CD4-positive, alpha-beta T cell treated with Interleukin-4 for 4 hours (primary cell): ENCODE results near the gene BID.

Source experiments
- DNase-seq: peaks from one replicate; pipeline ENCODE4 v3.0.0-alpha.2; 2020

The BID gene

GRCh38 chr22:17774206-17774925 is at the start of gene BID:
TSS of gene BID (minus strand) at chr22:17774469. CDS start at chr22:17750116, 24,353 bp downstream.
- DNase-seq, result peak; percentile 28

DNA sequence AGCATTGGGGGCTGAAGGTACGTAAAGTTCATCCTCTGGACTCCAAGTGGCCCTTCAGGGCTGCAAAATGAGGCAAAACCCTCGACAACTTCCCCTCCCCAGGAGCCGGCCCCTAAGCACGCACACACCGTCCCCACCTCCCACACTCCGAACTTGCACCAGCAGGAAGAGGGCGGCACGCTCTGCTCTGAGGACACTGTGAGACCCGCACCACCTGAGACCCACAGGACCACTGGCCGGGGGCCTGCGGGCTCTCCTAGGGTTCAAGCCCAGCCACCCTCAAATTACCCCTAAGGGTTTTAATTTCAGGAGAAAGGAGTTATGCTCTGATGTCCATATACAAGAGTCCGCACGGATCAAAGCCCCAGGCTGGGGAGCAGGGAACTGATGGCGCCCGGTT is 49.7 kb upstream of the BID start:
- no peak for DNase-seq

GRCh38 chr22:17823226-17823625 is 49.0 kb upstream of the BID start:
- no peak for DNase-seq

DNA sequence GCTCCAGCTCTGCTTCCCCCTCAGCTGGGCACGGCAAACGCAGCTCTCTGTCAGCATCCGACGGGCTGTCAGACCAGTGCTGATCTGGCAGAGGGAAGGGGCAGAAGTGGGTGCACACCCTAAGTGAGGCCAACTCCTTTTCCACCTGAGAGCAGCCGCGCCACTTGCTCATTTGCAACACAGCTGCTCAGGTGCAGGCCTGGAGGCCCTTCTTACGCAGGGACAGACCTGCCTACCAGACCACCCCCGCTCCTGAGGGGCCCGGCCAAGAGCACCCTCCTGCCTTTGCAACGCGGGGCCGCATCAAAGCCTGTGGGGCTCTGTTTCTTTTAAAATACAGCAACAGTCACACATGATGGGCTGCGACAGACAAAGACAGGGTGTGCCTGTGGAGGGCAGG is 47.8 kb upstream of the BID start:
- no peak for DNase-seq

DNA sequence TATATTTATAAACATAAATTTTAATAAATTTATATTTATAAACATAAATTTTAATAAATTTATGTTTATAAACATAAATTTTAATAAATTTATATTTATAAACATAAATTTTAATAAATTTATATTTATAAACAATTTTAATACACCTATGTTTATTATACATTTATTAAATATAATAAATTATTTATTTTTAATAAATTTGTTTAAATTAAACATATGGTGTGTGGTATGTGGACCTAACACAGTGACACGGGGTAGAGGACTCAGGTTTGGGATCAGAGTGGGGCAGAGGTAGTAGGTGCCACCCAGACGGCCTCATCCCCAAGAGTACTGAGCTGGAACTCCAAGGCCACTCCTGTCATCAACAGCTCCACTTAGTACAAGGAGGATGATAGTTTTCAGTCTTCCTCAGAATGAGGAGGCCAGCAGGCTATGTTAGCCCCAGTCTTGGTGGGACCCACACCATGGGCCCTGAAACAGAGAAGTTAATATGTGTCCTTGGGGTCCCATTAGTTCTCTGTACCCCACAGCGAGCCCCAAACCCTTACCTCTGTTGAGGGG is 46.7 kb upstream of the BID start:
- DNase-seq, result no peak

DNA sequence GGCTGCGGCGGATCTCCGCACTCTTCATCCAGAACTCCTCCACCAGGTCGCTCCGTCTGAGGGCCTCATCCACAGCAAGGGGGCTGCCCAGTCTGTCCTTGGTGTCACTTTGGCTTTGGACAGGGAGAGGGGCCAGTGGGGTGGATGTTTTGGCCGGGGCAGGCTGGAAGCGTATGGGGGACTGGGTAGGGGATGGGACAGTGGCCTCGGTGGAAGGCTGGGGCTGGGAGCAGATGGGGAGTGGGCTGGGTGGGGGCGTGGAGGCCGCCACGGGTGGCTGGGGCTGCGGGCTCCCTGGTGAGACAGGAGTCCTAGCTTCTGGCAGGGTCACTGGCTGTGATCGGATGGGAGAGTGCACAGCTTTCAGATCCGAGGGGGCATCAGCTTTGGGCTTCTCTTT is 44.4 kb upstream of the BID start:
- no peak for DNase-seq

DNA sequence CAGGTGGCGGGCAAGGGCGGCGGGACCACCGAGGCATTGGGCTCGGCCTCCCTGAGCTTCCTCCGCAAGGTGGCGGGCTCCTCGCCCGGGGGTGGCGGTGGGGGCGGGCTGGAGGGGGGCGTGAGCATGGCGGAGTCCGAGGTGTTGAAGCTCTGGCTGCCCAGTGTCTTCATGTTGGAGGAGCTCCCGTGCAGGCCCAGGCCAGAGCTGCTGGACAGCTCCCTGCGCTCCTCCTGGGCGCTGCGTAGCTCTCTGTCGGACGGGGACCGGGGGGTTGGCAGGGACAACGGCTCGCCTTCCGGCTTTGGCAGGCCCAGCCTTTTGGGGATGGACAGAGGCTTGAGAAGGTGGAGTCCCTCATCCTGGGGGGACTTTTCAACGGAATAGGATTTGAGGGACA is 43.9 kb upstream of the BID start:
- DNase-seq, result no peak

DNA sequence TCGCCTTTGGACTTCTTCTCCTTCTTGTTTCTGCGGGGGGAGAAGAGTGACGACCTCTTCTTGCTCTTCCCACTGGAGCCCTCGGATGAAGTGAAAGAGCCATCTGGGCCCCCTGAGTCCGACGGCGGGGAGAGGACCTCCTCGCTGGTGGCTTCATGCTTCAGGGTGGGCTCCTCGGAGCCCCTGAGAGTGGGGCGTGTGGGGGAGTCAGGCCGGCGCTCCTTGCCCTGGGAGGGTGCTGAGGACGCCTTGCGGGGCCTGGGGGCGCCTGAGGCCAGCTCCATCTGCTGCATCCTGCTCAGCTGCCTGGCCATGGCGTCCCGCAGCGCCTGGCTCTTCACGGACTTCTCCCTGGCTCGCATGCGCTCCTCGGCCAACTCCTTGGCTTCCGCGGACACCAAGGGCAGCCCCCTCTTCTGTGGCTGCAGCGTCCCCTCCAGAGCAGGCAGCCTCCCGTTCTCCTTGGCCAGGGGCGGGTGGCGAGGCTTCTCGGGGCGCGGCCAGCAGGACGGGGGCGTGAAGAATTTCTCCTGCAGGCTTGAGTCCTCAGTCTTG is 43.3 kb upstream of the BID start:
- no peak for DNase-seq

GRCh38 chr22:17817079-17817478 is 42.8 kb upstream of the BID start:
- no peak for DNase-seq

GRCh38 chr22:17816649-17817048 is 42.4 kb upstream of the BID start:
- DNase-seq, result no peak

DNA sequence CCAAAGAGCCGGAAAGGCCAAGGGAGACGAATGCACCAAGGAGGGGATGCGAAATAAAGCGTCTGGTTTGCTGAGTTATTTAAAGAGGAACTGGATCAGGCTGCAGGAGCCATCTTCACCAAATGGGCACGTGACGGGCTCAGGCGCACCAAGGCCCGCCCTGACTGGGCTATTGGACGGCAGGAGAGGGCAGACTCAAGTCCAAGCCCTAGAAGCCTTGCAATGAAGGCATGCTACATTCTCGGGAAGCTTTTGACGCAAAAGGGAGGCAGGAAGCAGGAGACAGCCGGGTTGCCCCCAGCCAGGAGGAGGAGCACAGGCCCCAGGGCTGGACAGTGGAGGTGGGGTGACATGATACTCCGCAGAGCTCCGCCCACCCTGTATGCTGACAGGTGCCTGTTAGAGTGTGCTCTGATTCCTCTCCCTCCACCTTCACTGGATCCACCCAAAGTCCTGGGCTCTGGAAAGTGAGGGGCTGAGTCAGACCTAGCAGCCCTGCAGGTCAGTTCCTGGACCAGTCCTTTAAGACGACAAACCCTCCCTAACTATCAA is 41.5 kb upstream of the BID start:
- no peak for DNase-seq

DNA sequence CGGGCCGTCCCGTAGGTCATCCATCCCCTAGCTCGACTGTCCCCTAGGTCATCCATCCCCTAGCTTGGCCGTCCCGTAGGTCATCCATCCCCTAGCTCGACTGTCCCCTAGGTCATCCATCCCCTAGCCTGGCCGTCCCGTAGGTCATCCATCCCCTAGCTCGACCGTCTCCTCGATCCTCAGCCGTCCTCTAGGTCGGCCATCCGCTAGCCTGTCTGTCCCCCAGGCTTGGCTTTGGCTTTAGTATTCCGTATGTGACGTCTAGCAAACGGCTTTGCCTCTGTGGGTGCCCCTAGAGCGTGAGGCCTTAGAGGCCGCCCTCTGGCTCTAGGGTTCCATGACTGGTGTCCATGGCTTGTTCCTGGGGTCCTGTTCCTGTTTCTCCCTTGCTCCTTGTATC is 40.6 kb upstream of the BID start:
- no peak for DNase-seq

GRCh38 chr22:17814084-17814483 is 39.8 kb upstream of the BID start:
- DNase-seq, result no peak

- DNase-seq, result no peak
Observed at GRCh38 chr22:17811119-17811518, 36.9 kb upstream of the BID start.

DNA sequence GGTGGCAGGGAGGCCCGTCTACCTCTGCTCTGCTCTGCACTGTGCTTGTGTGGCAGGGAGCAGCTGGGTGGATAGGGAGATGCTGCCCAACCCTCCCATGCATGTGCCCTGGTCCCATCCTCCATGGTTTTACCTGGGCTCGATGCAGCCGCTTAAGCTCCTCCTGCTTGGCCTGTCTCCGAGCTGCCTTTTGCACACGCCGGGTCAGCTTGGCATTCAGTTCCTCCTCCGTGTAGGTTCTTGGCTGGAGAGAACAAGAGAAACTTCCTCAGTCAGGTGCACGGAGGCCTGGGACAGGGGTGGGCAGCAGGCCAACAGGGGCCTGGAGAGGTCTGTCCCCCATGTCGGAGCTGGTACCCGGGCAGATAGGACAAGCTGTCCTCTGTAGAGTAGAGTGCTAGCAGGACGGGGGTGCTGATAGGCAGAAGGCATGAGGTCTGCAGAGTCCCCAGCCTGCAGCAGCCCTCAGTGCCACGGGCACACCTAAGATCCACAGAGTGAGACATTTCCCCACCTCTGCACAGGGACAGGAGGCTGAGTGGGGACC is 36.4 kb upstream of the BID start:
- no peak for DNase-seq

DNA sequence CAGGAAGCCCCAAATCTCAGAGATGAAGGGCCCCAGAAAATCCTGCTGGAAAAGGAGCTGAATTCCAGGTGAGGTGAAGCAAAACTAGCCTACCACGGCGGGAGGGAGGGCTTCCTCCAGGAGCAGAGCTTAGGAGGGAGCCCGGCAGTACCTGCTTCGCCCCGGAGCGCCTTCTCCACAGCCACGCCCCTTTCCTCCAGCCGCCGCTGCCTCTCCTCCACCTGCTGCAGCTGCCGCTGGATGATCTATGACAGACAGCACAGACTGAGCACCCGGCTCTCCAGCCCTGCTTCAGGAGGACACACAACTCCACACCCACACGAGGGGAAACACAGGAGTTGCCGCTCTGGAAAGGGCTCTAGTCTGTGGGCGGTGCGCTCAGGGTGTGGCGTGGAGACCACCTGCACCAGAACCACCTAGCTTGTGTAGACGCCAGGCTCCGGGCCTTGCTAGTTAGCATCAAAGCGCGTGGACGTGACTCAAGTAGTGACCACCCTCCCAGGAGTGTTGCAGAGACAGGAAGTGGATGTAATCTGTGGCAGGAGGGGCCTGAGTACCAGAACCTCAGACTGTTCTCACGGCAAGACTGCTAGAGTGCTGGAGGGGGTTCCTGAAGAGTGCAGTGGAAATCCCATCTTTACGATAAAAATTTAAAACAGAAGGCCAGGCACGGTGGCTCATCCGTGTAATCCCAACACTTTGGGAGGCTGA is 34.6 kb upstream of the BID start:
- DNase-seq, result no peak

GRCh38 chr22:17807578-17808410 is 33.5 kb upstream of the BID start:
- no peak for DNase-seq

GRCh38 chr22:17807086-17807485 is 32.8 kb upstream of the BID start:
- DNase-seq, result no peak

GRCh38 chr22:17806437-17806836 is 32.2 kb upstream of the BID start:
- no peak for DNase-seq

GRCh38 chr22:17804331-17805080 is 30.2 kb upstream of the BID start:
- no peak for DNase-seq

DNA sequence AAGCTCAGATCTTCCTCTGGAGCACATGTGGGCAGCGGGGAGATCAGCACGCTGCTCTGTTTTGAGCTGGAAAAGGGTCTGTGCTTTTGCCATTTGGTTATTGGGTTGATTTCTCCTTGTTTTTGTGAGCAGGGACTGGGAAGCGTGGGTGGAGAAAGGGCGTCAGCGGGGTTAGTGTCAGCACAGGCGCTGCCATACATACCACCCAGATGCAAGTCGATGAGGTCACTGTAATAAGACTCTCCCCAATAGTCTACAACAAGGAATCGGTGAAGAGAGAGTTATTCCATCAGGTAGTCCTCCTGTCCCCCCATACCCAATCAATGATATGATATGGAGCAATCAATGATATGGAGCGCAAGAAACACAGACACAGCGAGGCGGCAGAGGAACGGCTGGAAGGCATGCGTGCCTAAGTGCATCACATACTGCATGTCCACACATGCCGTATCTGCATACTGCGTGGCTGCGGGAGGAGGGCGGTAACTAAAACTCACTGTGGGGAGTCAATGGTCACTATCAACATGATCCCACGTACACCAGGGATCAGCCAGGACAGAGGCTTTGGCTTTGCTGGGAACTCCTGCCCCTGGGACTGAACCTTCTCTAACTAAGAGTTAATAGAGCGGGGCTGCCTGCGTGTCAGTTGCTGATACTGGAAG is 29.5 kb upstream of the BID start:
- no peak for DNase-seq
